Measurements from ENCODE around the gene TMEM140. TPM values are rescaled to one million over a fixed set of nuclear protein-coding genes. Genes with fewer than 3 reads are reported as not detected.
"Not testable (repeated sequence)": the region's sequence is repeated elsewhere in the genome, so short reads cannot be mapped to it uniquely, and the experiment has no call there.

The TMEM140 gene
- total RNA-seq, 1 experiment from 2014 or later = 1.8 TPM

- not testable (repeated sequence) for DNase-seq (ENCODE audit: low read depth)
These were observed 23.9 kb downstream of the TMEM140 start for GRCh38 chr7:135171581-135172291.

- not testable (repeated sequence) for DNase-seq (ENCODE audit: low read depth)
These were observed 26.0 kb downstream of the TMEM140 start for GRCh38 chr7:135173916-135174315.

GRCh38 chr7:135174941-135175340 is 27.1 kb downstream of the TMEM140 start:
- no peak for DNase-seq (ENCODE audit: low read depth)

- DNase-seq (ENCODE audit: low read depth) = no peak
These were observed 28.1 kb downstream of the TMEM140 start for GRCh38 chr7:135175931-135176330.

- peak; percentile 32 for DNase-seq (ENCODE audit: low read depth)
These were observed 29.3 kb downstream of the TMEM140 start for GRCh38 chr7:135177028-135177696.

DNA sequence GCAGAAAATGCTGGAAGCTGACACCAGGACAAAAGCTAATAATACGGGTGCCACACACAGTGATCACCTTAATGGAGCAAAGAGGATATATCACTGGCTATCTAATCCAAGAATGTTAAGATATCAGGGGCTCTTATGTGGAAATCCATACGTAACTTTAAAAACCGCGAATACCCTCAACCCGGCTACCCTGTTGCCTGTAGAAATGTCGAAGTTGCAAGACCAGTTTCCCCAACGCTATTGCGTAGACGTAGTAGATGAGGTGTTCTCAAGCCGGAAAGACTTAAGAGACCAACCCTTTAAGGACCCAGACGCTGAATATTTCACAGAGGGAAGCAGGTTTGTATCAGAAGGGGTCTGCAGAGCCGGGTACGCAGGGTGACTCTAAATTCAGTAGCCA is 30.5 kb downstream of the TMEM140 start:
- DNase-seq (ENCODE audit: low read depth) = no peak

DNA sequence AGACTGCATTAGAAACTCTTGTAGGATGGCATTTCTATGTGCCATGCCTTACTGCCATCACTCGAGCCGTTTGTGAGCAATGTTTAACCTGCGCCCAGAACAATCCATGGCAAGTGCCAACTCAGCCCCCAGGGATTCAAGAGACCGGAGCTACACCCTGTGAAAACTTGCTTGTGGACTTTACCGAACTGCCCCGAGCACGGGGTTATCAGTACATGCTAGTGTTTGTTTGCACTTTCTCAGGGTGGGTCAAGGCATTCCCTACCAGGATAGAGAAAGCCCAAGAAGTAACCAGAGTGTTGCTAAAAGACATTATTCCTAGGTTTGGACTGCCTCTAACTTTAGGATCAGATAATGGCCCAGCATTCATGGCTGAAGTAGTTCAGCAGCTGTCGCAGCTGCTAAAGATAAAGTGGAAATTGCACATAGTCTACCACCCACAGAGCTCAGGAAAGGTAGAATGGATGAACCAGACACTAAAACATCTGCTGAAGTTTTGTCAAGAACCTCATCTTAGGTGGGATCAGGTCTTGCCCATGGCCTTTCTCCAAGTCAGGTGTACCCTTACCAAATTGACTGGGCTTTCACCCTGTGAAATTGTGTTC is 31.6 kb downstream of the TMEM140 start:
- DNase-seq (ENCODE audit: low read depth) = no peak

DNA sequence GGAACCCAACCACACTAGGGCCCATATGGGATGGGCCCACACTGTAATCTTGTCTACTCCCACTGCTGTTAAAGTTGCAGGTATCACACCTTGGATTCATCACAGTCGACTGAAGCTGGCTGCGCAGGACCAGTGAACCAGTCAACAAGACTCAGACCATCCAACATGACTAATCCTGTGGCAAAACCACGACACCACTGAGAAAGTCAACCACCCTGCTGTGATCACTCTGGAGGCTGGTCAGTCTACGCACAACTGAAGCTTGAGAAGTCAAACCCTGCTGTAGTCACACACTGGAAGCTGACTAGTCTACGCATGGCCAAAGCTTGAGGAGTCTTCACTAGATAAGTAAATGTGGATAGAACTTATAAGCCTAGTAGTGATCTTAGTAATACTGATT is 32.2 kb downstream of the TMEM140 start:
- no peak for DNase-seq (ENCODE audit: low read depth)

DNA sequence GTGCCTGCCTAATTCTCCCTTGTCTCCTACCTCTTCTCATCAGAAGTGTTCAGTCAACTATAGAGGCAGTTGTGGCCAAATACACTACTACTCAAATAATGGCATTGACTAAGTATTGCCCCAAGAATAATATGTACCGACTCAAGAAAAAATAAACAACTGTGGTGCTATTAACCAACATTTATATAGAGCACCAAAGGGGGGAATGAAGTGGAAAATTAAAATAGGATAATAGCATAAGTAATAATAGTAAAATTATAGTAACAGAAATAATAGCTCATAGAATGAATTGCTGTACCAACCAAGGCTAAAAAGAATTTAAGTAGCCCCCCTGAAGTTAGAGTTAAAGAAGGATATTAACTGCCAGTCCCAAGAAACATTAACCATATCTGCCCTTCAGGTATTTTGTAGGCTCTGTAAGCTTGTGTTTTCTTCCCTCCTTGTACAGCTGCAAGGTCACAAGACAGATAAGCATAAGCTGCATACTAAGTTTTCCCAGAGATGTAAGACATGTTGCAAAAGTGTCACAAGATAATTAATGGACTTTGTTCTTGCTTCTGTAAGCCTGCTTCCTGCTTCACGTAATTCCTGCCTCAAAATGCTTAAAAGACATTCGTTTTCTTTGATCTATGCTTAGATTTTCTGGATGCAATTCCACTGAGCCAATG is 33.5 kb downstream of the TMEM140 start:
- DNase-seq (ENCODE audit: low read depth) = no peak

- no peak for DNase-seq (ENCODE audit: low read depth)
These were observed 34.2 kb downstream of the TMEM140 start for GRCh38 chr7:135181929-135182678.

DNA sequence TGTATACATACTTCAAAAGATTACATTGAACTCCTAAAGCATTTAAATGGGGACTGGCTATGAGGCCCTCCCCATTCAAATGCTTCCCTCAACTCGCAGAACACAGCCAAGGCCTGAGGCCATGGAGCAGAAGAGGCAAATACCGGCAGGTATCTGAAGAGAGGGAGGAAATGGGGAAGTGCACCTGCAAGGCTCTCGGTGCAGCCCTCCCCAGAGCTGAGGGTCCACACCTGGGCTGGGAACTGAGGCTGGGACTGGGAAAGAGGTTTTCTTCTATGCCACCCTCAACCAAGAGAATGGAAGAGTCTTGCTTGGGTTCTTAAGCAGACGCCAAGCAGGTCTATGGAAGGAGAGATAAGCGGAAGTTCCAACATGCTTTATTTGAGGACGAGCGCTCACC is 35.6 kb downstream of the TMEM140 start:
- DNase-seq (ENCODE audit: low read depth) = no peak

- no peak for DNase-seq (ENCODE audit: low read depth)
These were observed 36.5 kb downstream of the TMEM140 start for GRCh38 chr7:135184254-135184841.

DNA sequence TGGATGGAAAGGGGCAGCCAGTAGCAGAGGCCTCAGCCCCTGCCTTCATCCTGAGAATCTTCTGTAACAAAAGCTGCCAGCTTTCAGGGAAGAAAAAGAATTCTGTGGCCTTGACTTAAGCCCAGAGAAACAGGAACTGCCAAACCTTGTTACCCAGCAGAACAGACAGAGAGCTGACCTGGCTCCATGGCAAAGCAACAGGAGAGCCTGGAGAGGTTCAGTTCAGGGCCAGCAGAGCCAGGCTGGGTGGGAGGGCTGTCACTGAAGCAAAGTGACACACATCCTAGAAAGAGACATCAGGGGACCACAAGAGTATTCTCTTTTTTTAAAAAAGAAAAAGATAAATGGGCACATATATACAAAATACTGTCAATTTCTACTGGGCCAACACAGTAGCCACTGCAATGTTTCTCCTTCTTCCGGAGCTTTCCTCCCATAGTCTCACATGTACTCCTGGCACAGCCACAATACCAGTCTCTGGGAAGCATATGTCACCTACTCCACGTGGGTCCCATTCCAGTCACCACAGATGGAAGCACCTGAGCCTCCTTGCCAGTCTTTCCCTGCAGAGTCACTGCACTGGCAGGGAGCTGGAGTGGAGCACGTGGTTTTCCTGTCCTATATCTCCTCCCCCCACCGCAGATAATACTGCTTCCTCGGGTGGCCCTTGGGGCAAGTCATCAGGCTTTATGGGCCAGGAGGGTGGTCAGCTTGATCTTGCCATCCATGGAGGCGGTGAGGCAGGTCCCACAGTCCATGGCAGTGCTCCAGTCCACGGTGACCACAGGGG is 37.8 kb downstream of the TMEM140 start:
- DNase-seq (ENCODE audit: low read depth) = no peak

GRCh38 chr7:135186261-135186540 is 38.3 kb downstream of the TMEM140 start:
- DNase-seq (ENCODE audit: low read depth) = no peak

DNA sequence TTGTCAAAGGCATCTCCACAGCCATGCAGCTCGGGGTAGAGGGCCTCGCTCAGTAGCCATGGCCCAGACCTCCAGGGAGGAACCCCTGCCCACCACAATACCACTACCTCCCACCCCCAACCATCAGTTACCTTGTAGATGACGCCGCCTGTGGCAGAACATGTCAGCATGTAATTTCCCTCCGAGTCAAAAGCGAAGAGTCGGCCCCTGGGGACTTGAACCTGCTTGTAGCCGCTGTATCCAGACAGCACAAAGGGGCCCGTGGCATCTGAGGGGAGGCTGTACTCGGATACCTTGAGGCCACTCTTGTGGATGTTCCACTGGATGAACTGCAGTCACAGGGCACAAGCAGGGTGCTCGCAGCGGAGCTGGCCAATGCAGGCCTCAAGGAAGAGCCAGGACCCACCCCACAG is 39.0 kb downstream of the TMEM140 start:
- no peak for DNase-seq (ENCODE audit: low read depth)

DNA sequence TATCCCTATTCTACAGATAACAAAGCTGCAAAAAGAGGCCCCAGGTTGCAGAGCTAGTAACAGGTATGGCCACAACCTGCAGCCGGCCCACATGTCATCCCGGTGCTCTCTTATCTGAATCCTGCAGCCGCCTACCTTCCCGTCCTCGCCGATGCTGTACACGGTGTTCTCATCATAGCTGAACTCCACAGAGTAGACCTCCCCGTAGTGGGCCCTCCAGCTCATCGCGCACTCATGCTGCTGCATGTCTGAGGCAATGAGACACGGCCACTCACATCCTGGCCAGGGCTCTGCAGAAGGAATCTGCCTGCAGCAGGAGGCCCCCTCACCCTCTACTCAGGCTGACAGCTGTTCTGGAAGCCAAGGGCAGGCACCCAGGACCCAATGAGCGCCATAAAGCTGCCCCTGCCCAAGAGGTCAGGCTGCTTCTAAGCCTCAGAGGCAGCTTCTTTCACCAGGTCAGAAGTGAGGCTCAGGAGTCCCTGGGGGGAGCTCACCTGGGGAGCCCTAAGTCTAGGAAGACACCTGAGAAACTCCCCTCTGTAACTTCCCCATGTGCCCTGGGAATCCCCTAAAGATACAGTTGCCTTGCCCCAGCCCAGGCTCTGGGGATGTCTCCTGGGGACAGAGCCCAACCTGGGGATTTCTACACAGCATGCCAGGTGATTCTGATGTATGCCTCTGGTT is 40.6 kb downstream of the TMEM140 start:
- DNase-seq (ENCODE audit: low read depth) = no peak

GRCh38 chr7:135189221-135189662 is 41.4 kb downstream of the TMEM140 start:
- no peak for DNase-seq (ENCODE audit: low read depth)

DNA sequence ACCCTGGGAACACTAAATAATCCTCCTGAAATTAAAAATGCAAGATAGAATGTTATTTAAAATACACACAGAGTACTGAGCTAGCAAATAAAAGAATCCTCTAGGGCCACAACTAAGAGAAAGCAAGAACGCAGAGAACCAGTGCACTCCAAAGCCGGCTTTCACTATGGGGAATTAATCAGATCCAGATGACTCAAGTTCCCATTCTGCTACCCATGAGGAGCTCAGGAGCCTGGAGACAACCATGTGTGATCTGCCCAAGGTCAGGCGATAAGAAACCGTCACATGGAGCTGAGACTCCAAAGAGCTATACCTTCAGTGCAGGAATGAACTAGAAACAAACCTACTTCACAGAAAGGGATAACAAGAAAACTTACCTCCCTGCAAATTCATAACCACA is 42.1 kb downstream of the TMEM140 start:
- DNase-seq (ENCODE audit: low read depth) = no peak

DNA sequence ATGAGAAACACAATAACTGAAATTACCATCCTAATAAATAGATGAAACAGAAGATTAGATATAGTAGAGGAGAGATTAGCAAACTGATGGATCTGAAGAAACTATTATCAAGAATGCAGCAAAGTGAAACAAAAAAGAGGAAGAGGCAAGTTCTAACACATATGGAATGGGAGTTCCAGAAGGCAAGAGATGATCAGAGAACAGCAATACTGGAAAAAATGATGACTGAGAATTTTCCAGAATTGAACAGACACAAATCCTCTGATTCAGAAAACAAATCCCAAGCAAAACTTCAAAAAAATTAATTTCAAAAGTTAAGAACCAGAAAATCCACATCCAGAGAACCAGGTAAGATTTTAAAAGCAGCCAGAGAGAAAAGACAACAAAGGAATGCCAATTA is 42.8 kb downstream of the TMEM140 start:
- no peak for DNase-seq (ENCODE audit: low read depth)

All from HT1080 (cell line).